SU-DHL-6 (cell line): ENCODE measurements around the gene RUNX2.

Experiments used
- H2AFZ ChIP-seq: fragments of 200-600 bp; sonication (generic); 2 replicates; pipeline ENCODE4 v1.6.1; 2014; ENCODE audit warnings: low read depth, mild to moderate bottlenecking, moderate library complexity, mixed read lengths, antibody characterized with exemption, low read length; ENCODE audit not compliant: severe bottlenecking
- H3F3A ChIP-seq: fragments of 200-600 bp; shearing (Covaris generic); 2 replicates; pipeline ENCODE4 v1.6.0; 2016; ENCODE audit warnings: antibody characterized with exemption, mild to moderate bottlenecking; ENCODE audit not compliant: insufficient read depth
- H3K27ac ChIP-seq: fragments of 200-600 bp; sonication (generic); 2 replicates; pipeline ENCODE4 v1.5.1; 2016; ENCODE audit warnings: low read depth, mild to moderate bottlenecking, low read length, moderate library complexity, mixed read lengths
- H3K27me3 ChIP-seq: fragments of 200-600 bp; sonication (generic), shearing (Covaris generic); 2 replicates; pipeline ENCODE4 v1.6.0; 2014; ENCODE audit warnings: mild to moderate bottlenecking, low read length
- H3K36me3 ChIP-seq: fragments of 200-600 bp; sonication (generic); 2 replicates; pipeline ENCODE4 v1.6.1; 2014; ENCODE audit warnings: mild to moderate bottlenecking, low read length, mixed read lengths
- H3K4me2 ChIP-seq: fragments of 300-600, 200-600 bp; shearing (Covaris generic), sonication (generic); 2 replicates; pipeline ENCODE4 v1.6.0; 2014; ENCODE audit warnings: low read length, low read depth, mild to moderate bottlenecking; ENCODE audit not compliant: poor library complexity, severe bottlenecking
- H3K4me3 ChIP-seq: fragments of 200-600 bp; sonication (generic); 2 replicates; pipeline ENCODE4 v1.5.1; 2014; ENCODE audit warnings: antibody characterized with exemption, low read length, mild to moderate bottlenecking, mixed read lengths; ENCODE audit not compliant: insufficient read depth, poor library complexity, severe bottlenecking
- H3K79me2 ChIP-seq: fragments of 200-600 bp; sonication (generic); 2 replicates; pipeline ENCODE4 v1.6.1; 2014; ENCODE audit warnings: mild to moderate bottlenecking, low read length, moderate library complexity; ENCODE audit not compliant: insufficient read depth
- H3K9ac ChIP-seq: fragments of 200-600 bp; sonication (generic); 2 replicates; pipeline ENCODE4 v1.7.0; 2014; ENCODE audit warnings: mild to moderate bottlenecking, low read length
- H3K9me2 ChIP-seq: fragments of 200-600 bp; sonication (generic); replicated peaks from 2 replicates; pipeline ENCODE4 v1.6.1; 2014; ENCODE audit warnings: low read length; ENCODE audit not compliant: insufficient read depth
- H3K9me3 ChIP-seq: fragments of 200-600 bp; sonication (generic); 2 replicates; pipeline ENCODE4 v1.6.1; 2014; ENCODE audit warnings: low read length, mixed read lengths; ENCODE audit not compliant: insufficient read depth
- H4K20me1 ChIP-seq: fragments of 200-600 bp; sonication (generic); 2 replicates; pipeline ENCODE4 v1.6.1; 2014; ENCODE audit warnings: low read depth, mild to moderate bottlenecking, antibody characterized with exemption, low read length, moderate library complexity, mixed read lengths
- CTCF ChIP-seq: fragments of 200-600 bp; sonication (generic); IDR thresholded peaks from one replicate; pipeline ENCODE4 v1.5.1; 2017; ENCODE audit warnings: antibody characterized with exemption, mild to moderate bottlenecking, low read length, moderate library complexity; ENCODE audit not compliant: insufficient read depth, poor library complexity, severe bottlenecking
- EZH2phosphoT487 ChIP-seq: fragments of 200-600 bp; sonication (generic), shearing (Covaris generic); conservative IDR thresholded peaks from 2 replicates; pipeline ENCODE4 v1.6.1; 2018; ENCODE audit warnings: mild to moderate bottlenecking, antibody characterized with exemption, low read length, moderate library complexity, mixed read lengths

The RUNX2 gene

GRCh38 chr6:45630314-45630713 lies 302.2 kb downstream of the RUNX2 start:
- Histone ChIP-seq H3F3A (no peaks in the 10 kb centered on the region), H3K4me2 (no peak overlapping the region), H4K20me1 (no peaks in the 10 kb centered on the region), H3K36me3 (no peaks in the 10 kb centered on the region), H3K27me3 (no peaks in the 10 kb centered on the region), H3K9me2 (no peaks in the 10 kb centered on the region), H3K4me3 (no peak overlapping the region), H3K79me2 (no peaks in the 10 kb centered on the region), H3K27ac (no peak overlapping the region), H3K9ac (no peak overlapping the region), H2AFZ (no peak overlapping the region), H3K9me3 (no peaks in the 10 kb centered on the region)
- TF ChIP-seq CTCF = no peak
- no peak for TF ChIP-seq EZH2phosphoT487

- no peaks in the 10 kb centered on the region for H3K9me2 ChIP-seq
- no peak overlapping the region for H2AFZ ChIP-seq
- H3K36me3 ChIP-seq = no peaks in the 10 kb centered on the region
- H3K79me2 ChIP-seq = no peaks in the 10 kb centered on the region
- no peak overlapping the region for H3K27ac ChIP-seq
- H4K20me1 ChIP-seq = no peaks in the 10 kb centered on the region
- no peak for TF ChIP-seq CTCF
- no peak for TF ChIP-seq EZH2phosphoT487
- no peak overlapping the region for H3K9ac ChIP-seq
- no peaks in the 10 kb centered on the region for H3K9me3 ChIP-seq
- no peak overlapping the region for H3K4me3 ChIP-seq
- H3K27me3 ChIP-seq = no peaks in the 10 kb centered on the region
- H3F3A ChIP-seq = no peaks in the 10 kb centered on the region
- H3K4me2 ChIP-seq = no peak overlapping the region
These were observed 302.7 kb downstream of the RUNX2 start for GRCh38 chr6:45630801-45631200.

GRCh38 chr6:45631396-45631795 lies 303.3 kb downstream of the RUNX2 start:
- Histone ChIP-seq H3K9ac (no peak overlapping the region), H3K9me2 (no peaks in the 10 kb centered on the region), H2AFZ (no peak overlapping the region), H3F3A (no peaks in the 10 kb centered on the region), H3K9me3 (no peaks in the 10 kb centered on the region), H3K79me2 (no peaks in the 10 kb centered on the region), H3K4me2 (no peak overlapping the region), H3K4me3 (no peak overlapping the region), H3K36me3 (no peaks in the 10 kb centered on the region), H3K27me3 (no peaks in the 10 kb centered on the region), H4K20me1 (no peaks in the 10 kb centered on the region), H3K27ac (no peak overlapping the region)
- no peak for TF ChIP-seq CTCF
